ENCODE data around the gene TTYH3.

DNA sequence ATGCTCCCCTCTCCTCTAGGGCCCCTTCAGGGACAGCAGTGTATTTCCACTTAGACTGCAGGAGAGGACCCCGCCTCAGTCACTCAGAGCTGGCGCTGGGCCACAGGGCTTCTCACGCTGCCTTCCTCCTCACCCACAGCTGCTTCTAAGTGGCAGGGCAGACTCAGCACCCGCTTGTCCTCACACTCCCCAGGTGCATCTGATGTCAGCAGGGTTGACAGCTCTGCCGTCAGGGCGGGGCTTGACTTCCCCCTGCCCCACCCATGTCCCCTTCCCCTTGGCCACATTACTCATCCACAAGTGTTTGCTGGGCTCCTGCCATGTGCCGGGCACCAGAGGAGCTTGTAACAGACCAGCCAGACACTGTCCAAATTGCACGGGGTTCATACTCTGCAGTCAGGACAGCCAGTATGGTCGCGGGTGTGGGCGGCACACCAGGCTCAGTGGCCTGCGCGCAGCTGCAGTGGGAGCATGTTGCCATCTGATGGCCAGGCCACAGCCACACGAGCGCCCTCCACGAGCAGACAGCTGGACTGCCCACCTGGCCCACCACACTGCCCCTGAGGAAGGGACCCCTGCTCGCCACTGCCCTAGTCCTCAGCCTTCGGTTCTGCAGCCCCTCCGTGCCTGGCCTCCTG, 29.3 kb upstream of the TTYH3 start:
- TF ChIP-seq TARDBP (IDR thresholded peaks at IDR 0.05) (no peak), ZNF384 (IDR thresholded peaks at IDR 0.05) (no peak), ARNT (IDR thresholded peaks at IDR 0.05) (no peak), FOXA1 (IDR thresholded peaks at IDR 0.05) (no peak), SUZ12 (IDR thresholded peaks at IDR 0.05) (no peak), SP1 (IDR thresholded peaks at IDR 0.05) (no peak), FOXK2 (IDR thresholded peaks at IDR 0.05) (no peak), BHLHE40 (IDR thresholded peaks at IDR 0.05; ENCODE audit: borderline replicate concordance) (no peak), HDGF (IDR thresholded peaks at IDR 0.05; ENCODE audit: borderline replicate concordance) (no peak)
- TF ChIP-seq, protein P1, sequence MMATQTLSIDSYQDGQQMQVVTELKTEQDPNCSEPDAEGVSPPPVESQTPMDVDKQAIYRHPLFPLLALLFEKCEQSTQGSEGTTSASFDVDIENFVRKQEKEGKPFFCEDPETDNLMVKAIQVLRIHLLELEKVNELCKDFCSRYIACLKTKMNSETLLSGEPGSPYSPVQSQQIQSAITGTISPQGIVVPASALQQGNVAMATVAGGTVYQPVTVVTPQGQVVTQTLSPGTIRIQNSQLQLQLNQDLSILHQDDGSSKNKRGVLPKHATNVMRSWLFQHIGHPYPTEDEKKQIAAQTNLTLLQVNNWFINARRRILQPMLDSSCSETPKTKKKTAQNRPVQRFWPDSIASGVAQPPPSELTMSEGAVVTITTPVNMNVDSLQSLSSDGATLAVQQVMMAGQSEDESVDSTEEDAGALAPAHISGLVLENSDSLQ (IDR thresholded peaks at IDR 0.05): no peak

Measured in HEK293T (cell line).